Trophoblast cell (in vitro differentiated cells and primary cell): Measurements from ENCODE around the gene CAPN8.

Source experiments
- DNase-seq, 2 donors: peaks; one replicate each; pipeline ENCODE4 v3.0.0-alpha.2; 2016
- H2AFZ ChIP-seq: 2 replicates; pipeline ENCODE4 v1.6.1; 2013; ENCODE audit warnings: low read length, moderate library complexity, mild to moderate bottlenecking; ENCODE audit not compliant: insufficient read depth, poor library complexity
- H2AK5ac ChIP-seq: 2 replicates; pipeline ENCODE4 v1.6.1; 2013; ENCODE audit warnings: mild to moderate bottlenecking, low read length
- H2BK120ac ChIP-seq: 2 replicates; pipeline ENCODE4 v1.6.1; 2013; ENCODE audit warnings: low read length, mild to moderate bottlenecking, moderate library complexity; ENCODE audit not compliant: insufficient read depth, poor library complexity
- H2BK12ac ChIP-seq: 2 replicates; pipeline ENCODE4 v1.6.1; 2013; ENCODE audit warnings: mild to moderate bottlenecking, low read length, moderate library complexity
- H2BK5ac ChIP-seq: 2 replicates; pipeline ENCODE4 v1.6.1; 2013; ENCODE audit warnings: low read length, low read depth, moderate library complexity, mild to moderate bottlenecking; ENCODE audit not compliant: poor library complexity
- H3K14ac ChIP-seq: 2 replicates; pipeline ENCODE4 v1.6.1; 2013; ENCODE audit warnings: mild to moderate bottlenecking, low read length
- H3K18ac ChIP-seq: 2 replicates; pipeline ENCODE4 v1.6.1; 2013; ENCODE audit warnings: mild to moderate bottlenecking, low read length
- H3K23ac ChIP-seq: 2 replicates; pipeline ENCODE4 v1.6.1; 2013; ENCODE audit warnings: low read length
- H3K27ac ChIP-seq: 2 replicates; pipeline ENCODE4 v1.5.1; 2013; ENCODE audit warnings: low read depth, mild to moderate bottlenecking, inconsistent platforms, low read length, moderate library complexity
- H3K27me3 ChIP-seq: 2 replicates; pipeline ENCODE4 v1.6.1; 2013; ENCODE audit warnings: inconsistent platforms, mild to moderate bottlenecking, low read length, moderate library complexity; ENCODE audit not compliant: insufficient read depth
- H3K36me3 ChIP-seq, 2 experiments: 1 replicate in 1 of 2; 2 replicates in 1 of 2; pipeline ENCODE4 v1.6.1; 2013; ENCODE audit warnings: low read length in 2 of 2, mild to moderate bottlenecking in 2 of 2, moderate library complexity in 1 of 2; ENCODE audit not compliant: insufficient read depth in 2 of 2, control insufficient read depth in 1 of 2
- H3K4ac ChIP-seq: 2 replicates; pipeline ENCODE4 v1.6.1; 2013; ENCODE audit warnings: low read depth, mild to moderate bottlenecking, low read length, moderate library complexity
- H3K4me1 ChIP-seq, 2 experiments: 1 replicate in 1 of 2; 2 replicates in 1 of 2; pipeline ENCODE4 v1.6.1; 2013; ENCODE audit warnings: low read length in 2 of 2, mild to moderate bottlenecking in 2 of 2, moderate library complexity in 1 of 2; ENCODE audit not compliant: insufficient read depth in 2 of 2, control insufficient read depth in 1 of 2
- H3K4me2 ChIP-seq: 2 replicates; pipeline ENCODE4 v1.6.1; 2013; ENCODE audit warnings: inconsistent platforms, mild to moderate bottlenecking, low read length, moderate library complexity
- H3K4me3 ChIP-seq: 2 replicates; pipeline ENCODE4 v1.5.1; 2013; ENCODE audit warnings: mild to moderate bottlenecking, low read depth, low read length, inconsistent platforms
- H3K79me1 ChIP-seq: one replicate; pipeline ENCODE4 v1.6.1; 2013; ENCODE audit warnings: low read length
- H3K79me2 ChIP-seq: 2 replicates; pipeline ENCODE4 v1.6.1; 2013; ENCODE audit warnings: low read length, mild to moderate bottlenecking; ENCODE audit not compliant: control insufficient read depth, insufficient read depth, poor library complexity
- H3K9ac ChIP-seq: 2 replicates; pipeline ENCODE4 v1.6.1; 2013; ENCODE audit warnings: mild to moderate bottlenecking, low read length
- H3K9me3 ChIP-seq: 2 replicates; pipeline ENCODE4 v1.6.1; 2013; ENCODE audit warnings: low read depth, mild to moderate bottlenecking, control low read depth, inconsistent platforms, low read length; ENCODE audit not compliant: insufficient read depth
- H4K12ac ChIP-seq: 2 replicates; pipeline ENCODE4 v1.6.1; 2013; ENCODE audit warnings: low read depth, mild to moderate bottlenecking, low read length, moderate library complexity
- H4K8ac ChIP-seq: 2 replicates; pipeline ENCODE4 v1.6.1; 2013; ENCODE audit warnings: low read depth, mild to moderate bottlenecking, low read length, moderate library complexity
- H4K91ac ChIP-seq: one replicate; pipeline ENCODE4 v1.6.1; 2013; ENCODE audit warnings: low read depth, mild to moderate bottlenecking, low read length, moderate library complexity
- WGBS: extraction: QIAGEN DNeasy Blood & Tissue Kit; methylation state at CpG from one replicate; pipeline ENCODE4 v1.1.7; 2013; ENCODE audit warnings: missing lambda C conversion rate; ENCODE audit not compliant: insufficient read length, insufficient coverage; ENCODE audit errors: extremely low coverage; 5-methylcytosine and 5-hydroxymethylcytosine counted together

The CAPN8 gene

DNA sequence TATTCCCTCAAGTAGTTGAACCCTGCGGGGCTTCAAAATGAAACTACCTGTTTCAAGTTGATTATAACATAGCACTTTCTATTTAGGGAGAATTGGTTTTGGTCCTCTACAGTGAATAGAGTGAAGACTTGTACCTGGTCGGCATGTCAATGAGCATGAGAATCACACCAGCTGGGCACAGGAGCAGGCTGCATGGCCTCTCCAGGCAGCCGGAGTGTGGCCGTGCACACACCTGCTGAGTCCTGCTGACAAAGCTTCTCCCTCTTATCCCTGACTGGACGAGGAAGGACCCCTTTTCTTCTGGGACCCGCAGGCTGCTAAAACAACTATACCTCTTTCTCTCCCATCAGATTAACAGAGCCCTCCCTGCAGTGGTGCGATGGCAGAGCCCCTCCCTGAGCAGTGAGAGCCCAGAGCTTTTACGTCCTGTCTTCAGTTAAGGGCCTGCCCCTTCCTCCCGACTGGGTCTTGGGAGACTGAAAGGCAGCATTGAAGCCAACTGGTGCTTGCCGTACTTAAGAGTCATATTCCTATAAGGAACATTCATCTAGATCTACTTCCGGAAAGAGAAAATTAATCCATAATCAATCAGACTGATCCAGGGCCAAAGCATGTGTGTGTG is 124.9 kb downstream of the CAPN8 start:
- no peak for DNase-seq
- H3K4me2 ChIP-seq: no peak overlapping the region
- no peaks in the 10 kb centered on the region for H3K4me1 ChIP-seq
- H4K12ac ChIP-seq: no peak overlapping the region
- no peak overlapping the region for H3K27ac ChIP-seq
- H2BK120ac ChIP-seq: no peak overlapping the region
- H3K27me3 ChIP-seq: no peaks in the 10 kb centered on the region
- no peak overlapping the region for H3K9ac ChIP-seq
- no peak overlapping the region for H2AK5ac ChIP-seq
- H3K18ac ChIP-seq: no peak overlapping the region
- H3K4ac ChIP-seq: no peak overlapping the region
- no peak overlapping the region for H3K23ac ChIP-seq
- H3K4me3 ChIP-seq: no peak overlapping the region
- H3K79me1 ChIP-seq: no peaks in the 10 kb centered on the region
- peaks cover 1% of the 10 kb centered on the region for H3K9me3 ChIP-seq
- no peak overlapping the region for H4K91ac ChIP-seq
- no peaks in the 10 kb centered on the region for H3K79me2 ChIP-seq
- H2BK5ac ChIP-seq: no peak overlapping the region
- no peak overlapping the region for H3K14ac ChIP-seq
- no peak overlapping the region for H2AFZ ChIP-seq
- no peak overlapping the region for H2BK12ac ChIP-seq
- no peaks in the 10 kb centered on the region for H3K36me3 ChIP-seq
- no CpG with 5 or more reads among the region's 11 CpGs for WGBS
- no peak overlapping the region for H4K8ac ChIP-seq

DNA sequence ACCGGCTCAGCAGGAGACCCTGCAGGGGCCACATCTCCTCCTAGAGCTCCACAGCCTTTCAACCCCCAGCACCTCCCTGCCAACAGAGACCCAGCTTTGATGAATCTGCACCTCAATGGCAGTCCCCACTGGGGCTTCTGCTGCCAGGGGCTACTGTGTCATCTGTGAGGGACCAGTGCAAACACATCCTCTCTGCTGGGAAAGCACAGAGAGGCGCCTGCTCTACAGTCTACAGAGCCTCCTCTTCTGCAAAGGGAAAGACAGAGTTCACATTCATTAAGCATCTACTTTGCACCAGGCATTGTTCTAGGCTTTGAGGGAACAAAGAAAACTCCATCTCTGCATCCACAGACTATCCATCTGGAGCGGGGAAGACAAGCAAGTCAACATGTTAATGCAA is 125.8 kb downstream of the CAPN8 start:
- Histone ChIP-seq H4K8ac (no peak overlapping the region), H2BK12ac (no peak overlapping the region), H3K14ac (no peak overlapping the region), H3K79me2 (no peaks in the 10 kb centered on the region), H2BK120ac (no peak overlapping the region), H3K27me3 (no peaks in the 10 kb centered on the region), H3K27ac (no peak overlapping the region), H4K12ac (no peak overlapping the region), H3K9ac (no peak overlapping the region), H3K79me1 (no peaks in the 10 kb centered on the region), H3K4me1 (no peaks in the 10 kb centered on the region), H3K18ac (no peak overlapping the region), H3K4ac (no peak overlapping the region), H3K9me3 (peaks cover 1% of the 10 kb centered on the region), H2BK5ac (no peak overlapping the region), H3K4me3 (no peak overlapping the region), H2AK5ac (no peak overlapping the region), H3K23ac (no peak overlapping the region), H3K4me2 (no peak overlapping the region), H4K91ac (no peak overlapping the region), H3K36me3 (no peaks in the 10 kb centered on the region), H2AFZ (no peak overlapping the region)
- no CpG with 5 or more reads among the region's 3 CpGs for WGBS
- DNase-seq: no peak

DNA sequence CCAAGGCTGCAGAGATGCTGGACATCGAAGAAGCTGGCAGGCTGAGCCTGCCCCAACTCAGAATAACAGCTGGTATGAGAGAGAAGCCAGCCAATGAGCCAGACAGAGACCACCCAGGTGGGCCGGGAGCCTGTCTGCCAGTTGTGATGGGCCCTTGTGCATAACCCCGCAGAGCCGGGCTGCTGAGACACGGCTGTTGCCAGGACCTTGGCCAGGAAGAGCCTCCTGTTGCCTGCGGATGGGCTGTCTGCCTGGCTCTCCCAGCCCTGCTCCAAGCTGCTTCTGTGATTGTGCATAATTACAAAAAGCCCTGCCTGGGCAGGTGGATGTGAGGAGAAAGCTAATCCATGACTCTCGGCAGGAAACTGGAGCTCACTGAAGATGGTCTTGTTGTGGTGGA is 126.5 kb downstream of the CAPN8 start:
- Histone ChIP-seq H4K12ac (no peak overlapping the region), H3K27ac (no peak overlapping the region), H3K9me3 (peaks cover 1% of the 10 kb centered on the region), H4K8ac (no peak overlapping the region), H3K4ac (no peak overlapping the region), H3K14ac (no peak overlapping the region), H3K4me2 (no peak overlapping the region), H2BK12ac (no peak overlapping the region), H2BK5ac (no peak overlapping the region), H3K27me3 (no peaks in the 10 kb centered on the region), H3K4me1 (no peaks in the 10 kb centered on the region), H3K18ac (no peak overlapping the region), H3K79me1 (no peaks in the 10 kb centered on the region), H3K79me2 (no peaks in the 10 kb centered on the region), H3K36me3 (no peaks in the 10 kb centered on the region), H3K9ac (no peak overlapping the region), H2AK5ac (no peak overlapping the region), H3K23ac (no peak overlapping the region), H3K4me3 (no peak overlapping the region), H2AFZ (no peak overlapping the region), H2BK120ac (no peak overlapping the region), H4K91ac (no peak overlapping the region)
- no CpG with 5 or more reads among the region's 7 CpGs for WGBS
- DNase-seq: no peak

DNA sequence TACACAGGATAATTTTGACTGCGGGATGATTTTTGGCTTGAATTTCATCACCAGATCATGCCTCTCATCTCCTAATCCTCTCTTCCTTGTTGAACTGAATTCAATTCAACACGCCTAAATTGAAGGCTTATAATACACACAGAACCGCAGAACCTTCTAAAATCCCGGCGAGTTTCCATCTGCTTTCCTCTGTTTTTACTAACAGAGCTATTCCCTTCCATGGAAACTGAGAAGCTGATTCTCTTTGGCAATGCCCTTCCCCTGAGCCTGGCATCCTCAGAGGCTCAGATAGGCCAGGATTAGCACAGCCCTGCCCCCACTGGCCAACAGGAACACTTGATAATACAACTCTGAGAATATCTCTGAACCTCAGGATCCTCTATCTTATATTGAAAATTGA is 130.2 kb downstream of the CAPN8 start:
- no peak overlapping the region for H4K12ac ChIP-seq
- no peak overlapping the region for H2BK12ac ChIP-seq
- H4K91ac ChIP-seq: no peak overlapping the region
- H3K4me2 ChIP-seq: no peak overlapping the region
- no peak overlapping the region for H2AFZ ChIP-seq
- H3K36me3 ChIP-seq: no peaks in the 10 kb centered on the region
- no peak overlapping the region for H3K18ac ChIP-seq
- no peak overlapping the region for H4K8ac ChIP-seq
- no peak overlapping the region for H3K4me3 ChIP-seq
- DNase-seq: no peak
- H3K79me2 ChIP-seq: no peaks in the 10 kb centered on the region
- H3K27me3 ChIP-seq: no peaks in the 10 kb centered on the region
- no peak overlapping the region for H2BK120ac ChIP-seq
- peaks cover 3% of the 10 kb centered on the region for H3K9me3 ChIP-seq
- no peak overlapping the region for H3K4ac ChIP-seq
- no CpG with 5 or more reads among the region's 5 CpGs for WGBS
- no peak overlapping the region for H2BK5ac ChIP-seq
- no peak overlapping the region for H3K23ac ChIP-seq
- no peaks in the 10 kb centered on the region for H3K4me1 ChIP-seq
- no peaks in the 10 kb centered on the region for H3K79me1 ChIP-seq
- no peak overlapping the region for H2AK5ac ChIP-seq
- H3K9ac ChIP-seq: no peak overlapping the region
- no peak overlapping the region for H3K27ac ChIP-seq
- no peak overlapping the region for H3K14ac ChIP-seq
